Coronary artery (tissue), 2 donors: ENCODE results near the gene FOSL1.
A peak's percentile ranks its signal among the peaks of the same experiment; 100 is the strongest.

ENCODE experiments used
- DNase-seq: peaks from one replicate; pipeline ENCODE4 v3.0.0-alpha.2; 2017; ENCODE audit warnings: low spot score
- H3K27ac ChIP-seq, 2 donors: fragments of 200-600 bp; sonication (generic); one replicate each; pipeline ENCODE4 v1.5.1; 2016 to 2019
- H3K4me3 ChIP-seq: fragments of 200-600 bp; sonication (generic); 2 replicates; pipeline ENCODE4 v1.5.1; 2016; ENCODE audit warnings: mild to moderate bottlenecking, moderate library complexity
- TF ChIP-seq, protein P1 (sequence below): fragments of 200-600 bp; sonication (generic); IDR thresholded peaks from one replicate; pipeline ENCODE4 v1.5.1; 2019; ENCODE audit warnings: antibody characterized with exemption

FOSL1 gene

DNA sequence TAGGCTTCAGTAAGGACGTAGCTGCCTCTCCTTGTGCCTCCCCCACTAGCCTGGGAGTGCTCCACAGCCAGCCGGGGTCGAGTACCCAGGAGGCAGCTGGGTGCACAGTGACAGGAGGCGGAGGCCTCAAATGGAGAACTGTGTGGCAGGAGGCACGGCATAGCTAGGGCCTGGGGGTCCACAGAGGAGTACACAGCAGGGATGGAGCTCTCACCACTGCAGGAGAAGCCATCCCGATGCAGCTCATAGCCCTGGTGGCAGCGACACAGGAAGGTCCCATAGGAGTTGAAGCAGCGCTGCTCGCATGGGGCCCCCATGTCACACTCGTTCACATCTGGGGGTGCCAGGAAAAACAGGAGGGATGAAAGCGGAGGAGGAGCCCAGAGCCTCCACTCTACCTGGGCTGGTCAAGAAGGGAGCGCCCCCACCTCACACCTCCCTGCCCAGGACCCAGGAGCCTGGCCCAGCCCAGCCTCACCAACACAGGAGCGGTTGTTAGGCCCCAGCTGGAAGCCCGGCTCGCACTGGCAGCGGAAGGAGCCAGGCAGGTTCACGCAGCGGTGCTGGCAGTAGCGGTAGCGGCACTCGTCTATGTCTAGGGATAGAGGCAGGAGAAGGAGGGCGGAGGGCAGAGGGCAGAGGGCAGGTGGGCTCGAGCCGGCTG, 30.4 kb downstream of the FOSL1 start:
- H3K4me3 ChIP-seq, result no peak overlapping the region
- peak overlapping the region in 1 of 2 donors; percentile 95 for H3K27ac ChIP-seq
- TF ChIP-seq, protein P1, sequence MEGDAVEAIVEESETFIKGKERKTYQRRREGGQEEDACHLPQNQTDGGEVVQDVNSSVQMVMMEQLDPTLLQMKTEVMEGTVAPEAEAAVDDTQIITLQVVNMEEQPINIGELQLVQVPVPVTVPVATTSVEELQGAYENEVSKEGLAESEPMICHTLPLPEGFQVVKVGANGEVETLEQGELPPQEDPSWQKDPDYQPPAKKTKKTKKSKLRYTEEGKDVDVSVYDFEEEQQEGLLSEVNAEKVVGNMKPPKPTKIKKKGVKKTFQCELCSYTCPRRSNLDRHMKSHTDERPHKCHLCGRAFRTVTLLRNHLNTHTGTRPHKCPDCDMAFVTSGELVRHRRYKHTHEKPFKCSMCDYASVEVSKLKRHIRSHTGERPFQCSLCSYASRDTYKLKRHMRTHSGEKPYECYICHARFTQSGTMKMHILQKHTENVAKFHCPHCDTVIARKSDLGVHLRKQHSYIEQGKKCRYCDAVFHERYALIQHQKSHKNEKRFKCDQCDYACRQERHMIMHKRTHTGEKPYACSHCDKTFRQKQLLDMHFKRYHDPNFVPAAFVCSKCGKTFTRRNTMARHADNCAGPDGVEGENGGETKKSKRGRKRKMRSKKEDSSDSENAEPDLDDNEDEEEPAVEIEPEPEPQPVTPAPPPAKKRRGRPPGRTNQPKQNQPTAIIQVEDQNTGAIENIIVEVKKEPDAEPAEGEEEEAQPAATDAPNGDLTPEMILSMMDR, result no peak
- DNase-seq, result no peak

DNA sequence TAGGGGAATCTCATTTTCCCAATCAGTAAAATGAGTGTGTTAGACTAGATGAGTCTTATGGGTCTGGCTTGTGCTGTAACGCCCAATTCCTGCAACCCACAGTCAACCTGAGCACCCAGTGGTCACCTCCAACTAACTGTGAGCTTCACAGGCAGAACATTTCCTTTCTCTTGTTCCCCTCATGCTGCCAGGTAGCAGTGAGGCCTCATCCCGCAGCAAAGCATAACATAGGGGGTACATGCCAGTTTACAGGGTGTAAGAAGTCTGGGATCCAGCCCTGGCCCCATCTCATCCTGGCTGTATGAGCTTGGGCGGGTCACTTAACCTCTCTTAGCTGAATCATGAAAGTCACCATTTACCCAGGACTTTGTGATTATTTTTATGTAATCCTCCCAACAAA, 31.3 kb downstream of the FOSL1 start:
- TF ChIP-seq, protein P1, result no peak
- Histone ChIP-seq H3K4me3 (no peak overlapping the region), H3K27ac (no peak overlapping the region)
- no peak for DNase-seq

DNA sequence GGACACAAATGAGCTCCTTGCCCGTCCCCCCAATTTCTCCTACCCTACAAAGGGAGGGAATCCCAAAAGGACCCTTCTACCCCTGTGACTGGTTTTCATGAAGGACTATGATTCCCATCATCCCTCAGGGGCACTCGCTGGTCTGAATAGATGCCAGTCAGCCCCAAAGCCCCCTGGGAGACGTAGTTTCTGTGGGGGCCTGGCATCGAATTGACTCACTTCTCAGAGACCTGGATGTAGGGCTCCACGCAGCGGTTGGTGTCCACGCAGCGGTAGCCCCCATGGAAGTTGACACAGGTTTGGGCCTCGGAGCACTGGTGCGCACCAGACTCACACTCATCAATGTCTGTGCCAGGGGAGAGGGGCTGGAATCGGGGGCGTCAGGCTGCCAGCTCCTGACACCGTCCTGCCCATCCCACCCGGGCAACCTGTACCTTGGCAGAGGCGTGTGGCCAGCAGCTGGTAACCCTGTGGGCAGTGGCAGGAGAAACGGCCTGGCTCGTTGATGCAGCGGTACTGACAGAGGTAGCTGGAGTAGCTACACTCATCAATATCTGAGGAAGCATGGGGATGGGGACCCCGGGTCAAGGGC, 32.0 kb downstream of the FOSL1 start:
- TF ChIP-seq, protein P1, result no peak
- DNase-seq, result no peak

DNA sequence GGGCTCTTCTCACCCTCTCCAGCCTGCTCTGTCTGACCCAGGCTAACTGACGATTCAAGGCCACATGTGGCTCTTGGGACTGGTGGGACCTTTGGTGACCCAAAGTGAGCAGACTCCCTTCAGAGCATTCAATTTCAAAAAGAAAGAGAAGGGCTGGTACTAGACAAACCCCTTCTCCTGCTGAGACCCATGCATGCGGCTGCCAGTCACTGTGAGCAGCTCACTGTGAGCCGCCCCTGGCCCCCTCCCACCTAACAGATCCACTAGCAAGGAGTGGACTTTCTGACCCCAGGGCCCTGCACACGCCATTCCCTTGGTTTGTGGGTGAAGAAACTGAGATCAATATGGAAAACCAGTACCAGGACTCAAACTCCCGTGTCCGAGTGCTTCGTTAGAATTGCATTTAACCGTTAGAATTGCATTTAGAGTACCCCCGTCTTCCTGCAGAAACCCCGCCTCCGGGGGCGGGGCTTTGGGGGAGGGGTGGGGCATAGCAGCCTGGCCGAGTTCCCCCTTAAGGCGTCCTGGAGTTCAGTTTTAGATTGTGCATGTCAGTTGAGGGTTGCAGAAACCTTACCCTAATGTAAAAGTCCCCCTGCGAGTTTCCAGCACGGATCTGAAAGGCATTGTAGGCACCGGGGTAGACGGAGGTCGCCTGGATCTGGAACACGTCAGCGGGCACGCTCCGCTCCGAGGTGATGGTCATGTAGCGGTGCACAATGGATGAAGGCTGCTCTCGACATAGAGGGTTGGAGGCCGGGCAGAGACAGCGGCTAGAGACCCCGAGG, 32.7 kb downstream of the FOSL1 start:
- DNase-seq, result no peak
- Histone ChIP-seq H3K27ac (no peak overlapping the region), H3K4me3 (no peak overlapping the region)
- TF ChIP-seq, protein P1, result no peak

More for the DNA sequence above, 32.0 kb downstream of the FOSL1 start:
- Histone ChIP-seq H3K27ac (no peak overlapping the region), H3K4me3 (no peak overlapping the region)

DNA sequence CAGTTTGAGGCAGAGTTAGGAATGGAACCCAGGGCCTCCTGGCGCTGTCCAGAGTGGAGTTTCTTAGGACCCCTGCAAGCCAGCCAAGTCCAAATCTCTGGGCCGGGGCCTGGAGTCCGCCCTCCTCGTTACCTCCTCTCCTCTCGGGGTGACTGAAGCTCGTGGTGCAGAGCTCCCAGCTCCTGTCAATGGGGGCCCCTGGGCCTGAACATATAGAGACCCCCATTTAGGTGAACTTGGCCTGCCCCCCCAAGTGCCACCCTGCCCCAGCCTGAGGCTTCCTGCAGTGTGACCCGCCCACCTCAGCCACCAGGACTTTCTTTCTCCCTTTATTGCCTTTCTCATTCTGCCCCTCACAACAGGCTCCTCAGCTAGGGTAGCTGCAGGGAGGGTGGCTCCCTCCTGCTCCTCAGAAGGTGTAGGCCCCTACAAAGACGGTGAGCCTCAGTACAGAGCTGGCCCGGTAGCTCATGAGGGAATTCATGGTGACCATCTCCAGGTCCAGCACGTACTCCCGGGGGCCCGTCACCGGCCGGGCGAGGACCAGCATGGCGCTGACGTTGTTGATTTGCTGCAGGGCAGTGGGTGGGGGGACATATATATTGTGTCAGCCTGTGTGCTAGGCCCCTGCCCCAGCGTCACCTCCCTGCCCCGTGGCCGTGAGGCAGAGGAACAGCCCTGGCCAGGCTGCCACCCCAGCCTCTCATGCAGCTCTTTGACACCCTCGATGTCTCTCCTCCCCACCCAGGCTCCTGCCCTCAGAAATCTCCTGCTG, 33.5 kb downstream of the FOSL1 start:
- Histone ChIP-seq H3K27ac (no peak overlapping the region), H3K4me3 (no peak overlapping the region)
- no peak for DNase-seq
- TF ChIP-seq, protein P1, result no peak

DNA sequence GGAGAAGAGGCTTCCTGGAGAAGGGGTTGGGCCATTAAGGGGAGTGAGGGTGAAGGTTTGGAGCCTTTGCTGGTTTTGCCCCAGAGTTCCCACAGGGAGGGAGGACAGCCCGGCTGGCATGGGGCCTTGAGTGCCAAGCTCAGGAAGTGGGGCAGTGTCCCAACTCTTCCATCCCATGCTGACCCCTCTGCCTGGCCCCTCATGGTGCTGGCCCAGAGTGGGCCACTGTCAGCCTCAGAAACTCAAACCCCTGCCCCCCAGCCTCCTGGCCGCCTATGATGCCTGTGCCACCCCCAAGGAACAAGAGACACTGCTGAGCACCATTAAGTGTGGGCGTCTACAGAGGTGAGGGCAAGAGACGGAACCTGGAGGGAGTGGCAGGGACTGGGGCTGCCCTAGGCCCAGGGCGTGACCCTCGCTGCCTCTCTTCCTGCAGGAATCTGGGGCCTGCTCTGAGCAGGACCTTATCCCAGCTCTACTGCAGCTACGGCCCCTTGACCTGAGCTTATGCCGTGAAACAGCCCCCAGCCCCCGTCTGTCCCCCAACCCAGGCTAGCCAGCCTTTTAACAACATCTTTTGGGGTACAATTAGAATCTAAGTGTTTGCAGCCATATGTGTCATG, 34.5 kb downstream of the FOSL1 start:
- Histone ChIP-seq H3K27ac (no peak overlapping the region), H3K4me3 (no peak overlapping the region)
- DNase-seq, result no peak
- TF ChIP-seq, protein P1, result no peak
